Breast epithelium (tissue), 4 donors: ENCODE measurements around the gene ARID5B. TPM values are rescaled to one million over a fixed set of nuclear protein-coding genes. Genes with fewer than 3 reads are reported as not detected.

Source experiments
- DNase-seq, 2 donors: peaks; one replicate each; pipeline ENCODE4 v3.0.0-alpha.2; 2019; ENCODE audit warnings: low spot score in 2 of 2
- H3K27ac ChIP-seq, 2 donors: fragments of 200-600 bp; sonication (generic) in 1 of 2; one replicate each; pipeline ENCODE4 v1.5.1; 2016 to 2019; ENCODE audit warnings: mild to moderate bottlenecking in 1 of 2
- H3K27me3 ChIP-seq, 2 donors: fragments of 200-600 bp; sonication (generic) in 1 of 2; one replicate each; pipeline versions ENCODE4 v1.5.1 to v1.6.0; 2017 to 2019; ENCODE audit warnings: control low read depth in 1 of 2, mild to moderate bottlenecking in 1 of 2
- H3K36me3 ChIP-seq: fragments of 200-600 bp; one replicate; pipeline ENCODE4 v1.5.1; 2019
- H3K4me1 ChIP-seq, 2 donors: fragments of 200-600 bp; sonication (generic); one replicate each; pipeline ENCODE4 v1.5.1; 2016 to 2019; ENCODE audit warnings: control low read depth in 1 of 2
- H3K4me3 ChIP-seq, 3 donors: fragments of 200-600 bp; sonication (generic); 1 replicate in 2 of 3; 2 replicates in 1 of 3; pipeline ENCODE4 v1.5.1; 2016 to 2019; ENCODE audit warnings: mild to moderate bottlenecking in 3 of 3, moderate library complexity in 2 of 3
- H3K9me3 ChIP-seq, 2 donors: fragments of 200-600 bp; sonication (generic) in 1 of 2; one replicate each; pipeline ENCODE4 v1.5.1; 2016 to 2019; ENCODE audit warnings: control low read depth in 1 of 2
- CTCF ChIP-seq, 3 donors: fragments of 450-650 bp; IDR thresholded peaks; one replicate each; pipeline ENCODE4 v1.5.1; 2016 to 2017; ENCODE audit warnings: antibody characterized with exemption in 3 of 3, mild to moderate bottlenecking in 3 of 3, moderate library complexity in 3 of 3
- POLR2A ChIP-seq: fragments of 450-650 bp; IDR thresholded peaks from one replicate; pipeline ENCODE4 v1.6.1; 2016; ENCODE audit warnings: antibody characterized with exemption, mild to moderate bottlenecking, moderate library complexity
- POLR2AphosphoS5 ChIP-seq, 3 donors: sonication (generic); formaldehyde crosslinking; IDR thresholded peaks; one replicate each; pipeline ENCODE4 v1.6.1; 2017; ENCODE audit warnings: antibody characterized with exemption in 3 of 3
- intact Hi-C: fragments of 100-400 bp; cut with DNase I; formaldehyde crosslinking; loops from one replicate; pipeline ENCODE4 v1.15.1; 2023; ENCODE audit warnings: low total_unique reads
- total RNA-seq, 3 donors: library from RNA; depleted of rRNA; stranded (reverse); fragments of >200 nt; gene quantifications; one replicate each; pipeline ENCODE4 v1.1.0, GENCODE V29; 2016

ARID5B gene
- total RNA-seq, 3 donors from 2014 or later, result 89.5 to 166 (median 125) TPM

- no peaks in the 10 kb centered on the region for H3K36me3 ChIP-seq
- no peak for DNase-seq
- peaks cover 7 to 55% of the 10 kb centered on the region in 2 donors for H3K4me1 ChIP-seq
- TF ChIP-seq POLR2A, result no peak
- TF ChIP-seq POLR2AphosphoS5 (IDR thresholded peaks at IDR 0.05), result no peak
- TF ChIP-seq CTCF (IDR thresholded peaks at IDR 0.05), result no peak
- no peaks in the 10 kb centered on the region for H3K27me3 ChIP-seq
- intact Hi-C loops, result no loop called here
- peak overlapping the region; percentile 40 to 65 for H3K27ac ChIP-seq
- H3K9me3 ChIP-seq, result no peaks in the 10 kb centered on the region
- H3K4me3 ChIP-seq, result no peak overlapping the region
Observed at GRCh38 chr10:62077330-62078015, 176.0 kb downstream of the ARID5B start.

- Histone ChIP-seq H3K27me3 (no peaks in the 10 kb centered on the region), H3K9me3 (no peaks in the 10 kb centered on the region), H3K4me1 (peaks cover 8 to 57% of the 10 kb centered on the region in 2 donors), H3K36me3 (no peaks in the 10 kb centered on the region), H3K4me3 (peak overlapping the region in 1 of 3 donors; percentile 16), H3K27ac (peak overlapping the region; percentile 57 to 88)
- no peak for DNase-seq
- intact Hi-C loops, result no loop called here
- no peak for TF ChIP-seq POLR2A
- no peak for TF ChIP-seq POLR2AphosphoS5 (IDR thresholded peaks at IDR 0.05)
- TF ChIP-seq CTCF (IDR thresholded peaks at IDR 0.05), result no peak
Observed at GRCh38 chr10:62079885-62080559, 178.5 kb downstream of the ARID5B start.

GRCh38 chr10:62080905-62081304 is 179.4 kb downstream of the ARID5B start:
- H3K4me1 ChIP-seq, result peaks cover 8 to 48% of the 10 kb centered on the region in 2 donors
- no peaks in the 10 kb centered on the region for H3K27me3 ChIP-seq
- no peaks in the 10 kb centered on the region for H3K36me3 ChIP-seq
- DNase-seq, result no peak
- no peaks in the 10 kb centered on the region for H3K9me3 ChIP-seq
- H3K27ac ChIP-seq, result peak overlapping the region; percentile 84 to 88
- intact Hi-C loops, result no loop called here
- no peak overlapping the region for H3K4me3 ChIP-seq
- TF ChIP-seq POLR2AphosphoS5 (IDR thresholded peaks at IDR 0.05) (no peak), CTCF (IDR thresholded peaks at IDR 0.05) (peak in 1 of 3 donors; percentile 24)

GRCh38 chr10:62081341-62082270 is 180.1 kb downstream of the ARID5B start:
- peaks cover 7 to 41% of the 10 kb centered on the region in 2 donors for H3K4me1 ChIP-seq
- TF ChIP-seq POLR2AphosphoS5 (IDR thresholded peaks at IDR 0.05), result no peak
- no peak for TF ChIP-seq POLR2A
- no peak for TF ChIP-seq CTCF (IDR thresholded peaks at IDR 0.05)
- H3K36me3 ChIP-seq, result no peaks in the 10 kb centered on the region
- H3K27ac ChIP-seq, result peak overlapping the region; percentile 84 to 88
- H3K9me3 ChIP-seq, result no peaks in the 10 kb centered on the region
- no peaks in the 10 kb centered on the region for H3K27me3 ChIP-seq
- H3K4me3 ChIP-seq, result peak overlapping the region in 1 of 3 donors; percentile 47
- DNase-seq, result no peak
- intact Hi-C loops, result no loop called here
